SK-N-SH (cell line): ENCODE results near the gene ZNF526. TPM values are rescaled to one million over a fixed set of nuclear protein-coding genes. Genes with fewer than 3 reads are reported as not detected.
A peak's percentile ranks its signal among the peaks of the same experiment; 100 is the strongest.

Source experiments
- CTCF ChIA-PET: fragments of 300-600, 350-600 bp; formaldehyde crosslinking; extraction: SDS; loops from one replicate; lab custom pipeline; 2021; lab: Yijun Ruan, JAX
- POLR2A ChIA-PET: fragments of 350-600 bp; sonication (Branson Sonifier 250); formaldehyde crosslinking; extraction: SDS; loops from one replicate; lab custom pipeline; 2020; ENCODE audit warnings: antibody characterized with exemption, inconsistent platforms; lab: Yijun Ruan, JAX
- DNase-seq: peaks from one replicate; pipeline ENCODE4 v3.0.0; 2012
- H2AFZ ChIP-seq: fragments of 200-600 bp; sonication (generic); 2 replicates; pipeline ENCODE4 v1.8.1; 2016; ENCODE audit warnings: antibody characterized with exemption, mild to moderate bottlenecking, low read depth
- H3F3A ChIP-seq: fragments of 200-600 bp; sonication (generic); replicated peaks from 2 replicates; pipeline ENCODE3; 2016; ENCODE audit warnings: antibody characterized with exemption, mild to moderate bottlenecking; ENCODE audit not compliant: insufficient read depth
- H3K27ac ChIP-seq, 2 experiments: fragments of 200-500 bp in 1 of 2; fragments of 200-600 bp in 1 of 2; sonication (Bioruptor generic) in 1 of 2; sonication (generic), shearing (Covaris generic) in 1 of 2; 2 replicates each; pipeline versions ENCODE4 v1.5.1 to v1.6.1; 2014 to 2016; ENCODE audit warnings: low read depth in 2 of 2, inconsistent platforms in 1 of 2, low read length in 1 of 2, mild to moderate bottlenecking in 1 of 2, mixed read lengths in 1 of 2
- H3K27me3 ChIP-seq: fragments of 200-600 bp; sonication (generic), shearing (Covaris generic); 2 replicates; pipeline ENCODE4 v1.6.1; 2016; ENCODE audit warnings: mixed run types; ENCODE audit not compliant: insufficient read depth
- H3K36me3 ChIP-seq, 2 experiments: fragments of 200-500 bp in 1 of 2; fragments of 200-600 bp in 1 of 2; sonication (Bioruptor generic) in 1 of 2; sonication (generic) in 1 of 2; replicated peaks in 1 of 2; 2 replicates each; pipeline versions ENCODE3 to v1.5.1; 2014 to 2016; ENCODE audit warnings: low read length in 1 of 2, mild to moderate bottlenecking in 1 of 2; ENCODE audit not compliant: insufficient read depth in 2 of 2, control insufficient read depth in 1 of 2
- H3K4me1 ChIP-seq, 2 experiments: fragments of 200-500 bp in 1 of 2; fragments of 200-600 bp in 1 of 2; sonication (Bioruptor generic) in 1 of 2; sonication (generic), shearing (Covaris generic) in 1 of 2; 2 replicates each; pipeline versions ENCODE4 v1.5.1 to v1.6.1; 2014 to 2016; ENCODE audit warnings: low read depth in 1 of 2, low read length in 1 of 2, mixed run types in 1 of 2; ENCODE audit not compliant: insufficient read depth in 2 of 2, control insufficient read depth in 1 of 2
- H3K4me2 ChIP-seq: fragments of 200-600 bp; sonication (generic), shearing (Covaris generic); 2 replicates; pipeline ENCODE4 v1.6.1; 2017; ENCODE audit warnings: mixed run types
- H3K4me3 ChIP-seq, 2 experiments: fragments of 200-500 bp in 1 of 2; fragments of 200-600 bp in 1 of 2; sonication (Bioruptor generic) in 1 of 2; sonication (generic), shearing (Covaris generic) in 1 of 2; 2 replicates each; pipeline versions ENCODE4 v1.5.1 to v1.8.1; 2014 to 2016; ENCODE audit warnings: low read depth in 2 of 2, inconsistent platforms in 1 of 2, low read length in 1 of 2, mild to moderate bottlenecking in 1 of 2, mixed read lengths in 1 of 2, moderate library complexity in 1 of 2
- H3K79me2 ChIP-seq: fragments of 200-600 bp; sonication (generic); 2 replicates; pipeline ENCODE4 v1.8.1; 2017; ENCODE audit warnings: mild to moderate bottlenecking; ENCODE audit not compliant: insufficient read depth
- H3K9ac ChIP-seq: fragments of 200-600 bp; sonication (generic); 2 replicates; pipeline ENCODE4 v1.6.1; 2017; ENCODE audit warnings: mixed run types
- H3K9me2 ChIP-seq: fragments of 200-600 bp; sonication (generic); 2 replicates; pipeline ENCODE4 v1.6.1; 2017; ENCODE audit warnings: mixed run types
- H3K9me3 ChIP-seq: fragments of 200-600 bp; sonication (generic); 2 replicates; pipeline ENCODE4 v1.6.1; 2017; ENCODE audit warnings: mixed run types, mild to moderate bottlenecking, moderate library complexity
- H4K20me1 ChIP-seq: fragments of 200-600 bp; sonication (generic); 2 replicates; pipeline ENCODE4 v1.6.1; 2017; ENCODE audit warnings: mild to moderate bottlenecking, mixed run types; ENCODE audit not compliant: insufficient read depth
- CHD2 ChIP-seq: fragments of 150-350 bp; IDR thresholded peaks from 2 replicates; pipeline ENCODE4 v1.6.1; 2018; ENCODE audit warnings: low read length; ENCODE audit not compliant: partially characterized antibody
- EZH2phosphoT487 ChIP-seq: fragments of 200-600 bp; sonication (generic); IDR thresholded peaks from 2 replicates; pipeline ENCODE4 v1.6.1; 2017; ENCODE audit warnings: low read depth, mixed run types, mild to moderate bottlenecking, antibody characterized with exemption, moderate library complexity, borderline replicate concordance
- GATA2 ChIP-seq: sonication (generic); formaldehyde crosslinking; IDR thresholded peaks from 2 replicates; pipeline ENCODE4 v1.5.0; 2020; ENCODE audit warnings: mild to moderate bottlenecking, missing genetic modification reagents
- MEF2A ChIP-seq: IDR thresholded peaks from 2 replicates; pipeline ENCODE4 v1.4.0; 2012; ENCODE audit warnings: low read depth, borderline replicate concordance
- RCOR1 ChIP-seq: fragments of 150-350 bp; IDR thresholded peaks from 2 replicates; pipeline ENCODE4 v1.6.1; 2017; ENCODE audit warnings: antibody characterized with exemption, low read length
- RFX5 ChIP-seq: IDR thresholded peaks from 2 replicates; pipeline ENCODE4 v1.6.1; 2012; ENCODE audit warnings: mild to moderate bottlenecking, improper control_type of control experiment, low read length
- RXRA ChIP-seq: IDR thresholded peaks from 2 replicates; pipeline ENCODE4 v1.4.0; 2012; ENCODE audit warnings: low read depth, mild to moderate bottlenecking, borderline replicate concordance
- SMC3 ChIP-seq: IDR thresholded peaks from 2 replicates; pipeline ENCODE4 v1.6.1; 2012; ENCODE audit warnings: low read depth, low read length, improper control_type of control experiment
- TEAD4 ChIP-seq: IDR thresholded peaks from 2 replicates; pipeline ENCODE4 v1.4.0; 2012; ENCODE audit warnings: mild to moderate bottlenecking, borderline replicate concordance; ENCODE audit not compliant: insufficient read depth
- YY1 ChIP-seq: IDR thresholded peaks from 2 replicates; pipeline ENCODE4 v1.4.0; 2012; ENCODE audit warnings: low read depth, mild to moderate bottlenecking
- WGBS: methylation state at CpG from one replicate; pipeline ENCODE4 v1.1.6; 2017; ENCODE audit warnings: low lambda C conversion rate; 5-methylcytosine and 5-hydroxymethylcytosine counted together
- polyA plus RNA-seq, 3 experiments: library from polyadenylated mRNA; depleted of rRNA; stranded (reverse); fragments of >200 nt; gene quantifications; 2 replicates each; pipeline ENCODE4 v1.2.3, GENCODE V29; 2012
- TF ChIP-seq, protein P1 (sequence below): IDR thresholded peaks from 2 replicates; pipeline ENCODE4 v1.4.0; 2012; ENCODE audit warnings: low read depth
- TF ChIP-seq, protein P2 (sequence below): IDR thresholded peaks from 2 replicates; pipeline ENCODE4; 2012

The ZNF526 gene
- polyA plus RNA-seq, 1 of the 3 experiments (the other 2 are of a cell fraction): 3.5 TPM

DNA sequence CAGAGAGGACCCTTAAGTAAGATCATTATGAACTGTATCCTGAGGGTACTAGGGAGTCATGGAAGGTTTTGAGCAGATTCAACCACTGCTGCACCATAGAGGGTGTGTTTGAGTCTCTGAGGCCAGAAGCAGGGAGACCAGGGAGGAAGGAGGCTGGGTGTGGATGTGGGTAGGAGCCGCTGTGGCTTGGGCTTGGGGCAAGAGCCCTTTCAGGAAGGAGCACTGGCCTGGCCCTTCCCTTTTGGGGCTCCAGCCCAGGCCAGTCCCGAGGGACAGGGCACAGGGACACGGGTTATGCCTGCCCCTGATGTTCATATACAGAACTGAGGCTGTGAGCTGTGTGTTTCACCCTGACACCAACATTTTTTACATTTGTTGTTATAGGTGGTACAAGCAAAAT is 56.2 kb downstream of the ZNF526 start:
- Histone ChIP-seq H3K4me2 (peak overlapping the region; percentile 33; the same call in 1 of the 2 replicates), H3K9ac (no peak overlapping the region), H3K4me1 (peaks cover 35 to 57% of the 10 kb centered on the region in 2 experiments; a peak in 3 of 4 replicates), H3K36me3 (peaks cover 13 to 39% of the 10 kb centered on the region in 2 experiments), H3K79me2 (peaks cover 81% of the 10 kb centered on the region), H3K4me3 (no peak overlapping the region), H3K27me3 (no peaks in the 10 kb centered on the region), H2AFZ (no peak overlapping the region), H3F3A (peaks cover 33% of the 10 kb centered on the region), H3K27ac (peak overlapping the region; percentile 93 to 96; a peak in 3 of 4 replicates), H3K9me3 (no peaks in the 10 kb centered on the region), H3K9me2 (no peaks in the 10 kb centered on the region), H4K20me1 (no peaks in the 10 kb centered on the region)
- 86% methylated on average over 3 of the region's 3 CpGs for WGBS
- no peak for DNase-seq
- POLR2A ChIA-PET: no interaction called here
- TF ChIP-seq RFX5: no peak
- TF ChIP-seq EZH2phosphoT487: no peak
- TF ChIP-seq, protein P1, sequence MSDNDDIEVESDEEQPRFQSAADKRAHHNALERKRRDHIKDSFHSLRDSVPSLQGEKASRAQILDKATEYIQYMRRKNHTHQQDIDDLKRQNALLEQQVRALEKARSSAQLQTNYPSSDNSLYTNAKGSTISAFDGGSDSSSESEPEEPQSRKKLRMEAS: no peak
- TF ChIP-seq RXRA: no peak
- TF ChIP-seq MEF2A: no peak
- TF ChIP-seq TEAD4: no peak
- no peak for TF ChIP-seq GATA2
- no peak for TF ChIP-seq YY1
- CTCF ChIA-PET: interaction anchor here (7.1 kb wide), 1 partner anchor 30 kb away, joined by 205 read pairs; the partner anchor contains the start of gene GSK3A

GRCh38 chr19:42276821-42277220 is 56.7 kb downstream of the ZNF526 start:
- no peak overlapping the region for H2AFZ ChIP-seq
- 72% methylated on average over 2 of the region's 4 CpGs for WGBS
- H3K9me2 ChIP-seq: no peaks in the 10 kb centered on the region
- no peak for DNase-seq
- ChIA-PET CTCF (interaction anchor here (4.2 to 7.1 kb wide), 2 partner anchors 16 to 31 kb away, joined by 60 to 205 read pairs; partner anchors contain the start of gene GSK3A), POLR2A (interaction anchor here (3.9 to 4.2 kb wide), 2 partner anchors 30 to 33 kb away, joined by 28 to 35 read pairs; partner anchors contain the start of gene GSK3A)
- peaks cover 13 to 38% of the 10 kb centered on the region in 2 experiments for H3K36me3 ChIP-seq
- H3K4me3 ChIP-seq: no peak overlapping the region
- no peaks in the 10 kb centered on the region for H4K20me1 ChIP-seq
- H3K4me2 ChIP-seq: 0 out of 2 replicates have a peak overlapping the region, but pooled peaks have one; percentile 33
- no peaks in the 10 kb centered on the region for H3K27me3 ChIP-seq
- H3K9ac ChIP-seq: no peak overlapping the region
- H3K9me3 ChIP-seq: no peaks in the 10 kb centered on the region
- H3K79me2 ChIP-seq: peaks cover 76% of the 10 kb centered on the region
- H3K4me1 ChIP-seq: peaks cover 37 to 57% of the 10 kb centered on the region in 2 experiments; a peak in 3 of 4 replicates
- TF ChIP-seq CHD2 (no peak), SMC3 (no peak), RCOR1 (no peak), GATA2 (no peak)
- TF ChIP-seq, protein P2, sequence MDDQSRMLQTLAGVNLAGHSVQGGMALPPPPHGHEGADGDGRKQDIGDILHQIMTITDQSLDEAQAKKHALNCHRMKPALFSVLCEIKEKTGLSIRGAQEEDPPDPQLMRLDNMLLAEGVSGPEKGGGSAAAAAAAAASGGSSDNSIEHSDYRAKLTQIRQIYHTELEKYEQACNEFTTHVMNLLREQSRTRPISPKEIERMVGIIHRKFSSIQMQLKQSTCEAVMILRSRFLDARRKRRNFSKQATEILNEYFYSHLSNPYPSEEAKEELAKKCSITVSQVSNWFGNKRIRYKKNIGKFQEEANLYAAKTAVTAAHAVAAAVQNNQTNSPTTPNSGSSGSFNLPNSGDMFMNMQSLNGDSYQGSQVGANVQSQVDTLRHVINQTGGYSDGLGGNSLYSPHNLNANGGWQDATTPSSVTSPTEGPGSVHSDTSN: no peak
- H3K27ac ChIP-seq: peak overlapping the region; percentile 93 to 96; a peak in 3 of 4 replicates
- peaks cover 39% of the 10 kb centered on the region for H3F3A ChIP-seq

Other genes starting within 250 kb of the ZNF526 start
- 0.75 and 0.77 TPM in 2 replicates for gene ATP1A3, start 226.1 kb upstream of the ZNF526 start, polyA plus RNA-seq (2012; rRNA removed)
- gene GRIK5, start 150.1 kb upstream of the ZNF526 start, polyA plus RNA-seq (2012; rRNA removed): 0.71 and 2.4 TPM in 2 replicates
- 6.9 and 8.5 TPM in 2 replicates for gene ZNF574, start 144.1 kb upstream of the ZNF526 start, polyA plus RNA-seq (2012; rRNA removed)
- gene POU2F2, start 87.9 kb upstream of the ZNF526 start, polyA plus RNA-seq (2012; rRNA removed): 0.15 and 0.49 TPM in 2 replicates
- 30.2 and 31.1 TPM in 2 replicates for gene DEDD2, start 2.6 kb upstream of the ZNF526 start, polyA plus RNA-seq (2012; rRNA removed)
- 42.1 and 47.2 TPM in 2 replicates for gene GSK3A, start 22.3 kb downstream of the ZNF526 start, polyA plus RNA-seq (2012; rRNA removed)
- 89.6 and 94.5 TPM in 2 replicates for gene ERF, start 34.8 kb downstream of the ZNF526 start, polyA plus RNA-seq (2012; rRNA removed)
- gene CIC, start 48.9 kb downstream of the ZNF526 start, polyA plus RNA-seq (2012; rRNA removed): 8.6 and 16.9 TPM in 2 replicates
- 1.3 TPM in 2 replicates for gene PRR19, start 81.8 kb downstream of the ZNF526 start, polyA plus RNA-seq (2012; rRNA removed)
- gene PAFAH1B3, start 82.3 kb downstream of the ZNF526 start, polyA plus RNA-seq (2012; rRNA removed): 105 and 160 TPM in 2 replicates
- gene TMEM145, start 93.0 kb downstream of the ZNF526 start, polyA plus RNA-seq (2012; rRNA removed): 0.37 and 2.0 TPM in 2 replicates
- 12.0 and 19.1 TPM in 2 replicates for gene MEGF8, start 105.3 kb downstream of the ZNF526 start, polyA plus RNA-seq (2012; rRNA removed)
- gene CNFN, start 170.0 kb downstream of the ZNF526 start, polyA plus RNA-seq (2012; rRNA removed): 2.3 and 4.5 TPM in 2 replicates
- 3.2 and 4.4 TPM in 2 replicates for gene LIPE, start 207.1 kb downstream of the ZNF526 start, polyA plus RNA-seq (2012; rRNA removed)
- gene CXCL17, start 222.6 kb downstream of the ZNF526 start, polyA plus RNA-seq (2012; rRNA removed): not detected in 2 replicates